Testis (tissue), 2 donors: ENCODE results near the gene NAPG.

Source experiments
- POLR2A ChIP-seq: fragments of 450-650 bp; IDR thresholded peaks from one replicate; pipeline ENCODE4 v1.6.1; 2017; ENCODE audit warnings: antibody characterized with exemption, mild to moderate bottlenecking, moderate library complexity
- TF ChIP-seq, protein P1 (sequence below), 3 experiments: fragments of 450-650 bp in 2 of 3; fragments of 200-600 bp in 1 of 3; sonication (generic) in 1 of 3; IDR thresholded peaks; one replicate each; pipeline ENCODE4 v1.5.1; 2016 to 2019; ENCODE audit warnings: antibody characterized with exemption in 3 of 3, mild to moderate bottlenecking in 2 of 3, moderate library complexity in 1 of 3

DNA sequence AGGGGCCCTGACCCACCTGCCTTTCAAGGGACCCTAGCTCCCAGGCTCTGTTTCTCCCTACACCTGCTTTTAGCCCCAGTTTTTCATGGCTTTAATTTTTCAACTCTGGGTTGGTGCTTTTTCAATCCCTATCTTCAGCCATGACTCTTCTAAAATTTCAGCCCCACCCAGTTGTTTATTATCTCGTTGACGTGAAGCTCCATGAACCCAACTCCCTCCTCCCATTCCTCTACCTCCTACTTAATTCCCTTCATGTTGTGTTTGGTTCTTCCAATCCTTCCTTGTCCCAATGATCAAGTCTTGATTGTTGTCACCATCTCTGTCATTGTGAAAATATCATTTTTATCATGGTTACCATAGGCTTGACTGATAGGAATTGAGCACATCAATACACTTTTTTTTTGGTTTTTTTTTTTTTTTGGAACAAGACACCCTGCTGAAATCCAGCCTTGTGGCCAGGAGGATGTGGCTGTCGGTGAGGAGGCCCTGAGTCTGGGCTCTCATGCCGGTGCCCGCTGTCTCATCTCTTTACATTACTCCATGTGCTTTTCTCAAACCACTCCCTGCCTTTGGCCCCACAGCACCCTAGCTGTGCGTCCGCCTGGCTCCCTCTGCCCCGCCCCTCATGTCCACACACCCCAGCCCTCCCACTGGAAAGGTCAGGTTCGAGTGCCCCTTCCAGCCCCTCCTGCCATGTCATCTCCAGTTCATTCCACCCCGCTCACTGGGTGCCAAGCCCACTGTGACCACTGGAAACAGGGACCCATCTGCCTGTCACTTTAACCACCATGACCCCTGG is 39.3 kb downstream of the NAPG start:
- TF ChIP-seq, protein P1, sequence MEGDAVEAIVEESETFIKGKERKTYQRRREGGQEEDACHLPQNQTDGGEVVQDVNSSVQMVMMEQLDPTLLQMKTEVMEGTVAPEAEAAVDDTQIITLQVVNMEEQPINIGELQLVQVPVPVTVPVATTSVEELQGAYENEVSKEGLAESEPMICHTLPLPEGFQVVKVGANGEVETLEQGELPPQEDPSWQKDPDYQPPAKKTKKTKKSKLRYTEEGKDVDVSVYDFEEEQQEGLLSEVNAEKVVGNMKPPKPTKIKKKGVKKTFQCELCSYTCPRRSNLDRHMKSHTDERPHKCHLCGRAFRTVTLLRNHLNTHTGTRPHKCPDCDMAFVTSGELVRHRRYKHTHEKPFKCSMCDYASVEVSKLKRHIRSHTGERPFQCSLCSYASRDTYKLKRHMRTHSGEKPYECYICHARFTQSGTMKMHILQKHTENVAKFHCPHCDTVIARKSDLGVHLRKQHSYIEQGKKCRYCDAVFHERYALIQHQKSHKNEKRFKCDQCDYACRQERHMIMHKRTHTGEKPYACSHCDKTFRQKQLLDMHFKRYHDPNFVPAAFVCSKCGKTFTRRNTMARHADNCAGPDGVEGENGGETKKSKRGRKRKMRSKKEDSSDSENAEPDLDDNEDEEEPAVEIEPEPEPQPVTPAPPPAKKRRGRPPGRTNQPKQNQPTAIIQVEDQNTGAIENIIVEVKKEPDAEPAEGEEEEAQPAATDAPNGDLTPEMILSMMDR (IDR thresholded peaks at IDR 0.05) = no peak
- no peak for TF ChIP-seq POLR2A
